ENCODE measurements around the gene PTPRM. TPM values are rescaled to one million over a fixed set of nuclear protein-coding genes. Genes with fewer than 3 reads are reported as not detected.

Gene PTPRM
- polyA plus RNA-seq, 1 of the 3 experiments (the other 2 are of a cell fraction): 16.0 TPM

DNA sequence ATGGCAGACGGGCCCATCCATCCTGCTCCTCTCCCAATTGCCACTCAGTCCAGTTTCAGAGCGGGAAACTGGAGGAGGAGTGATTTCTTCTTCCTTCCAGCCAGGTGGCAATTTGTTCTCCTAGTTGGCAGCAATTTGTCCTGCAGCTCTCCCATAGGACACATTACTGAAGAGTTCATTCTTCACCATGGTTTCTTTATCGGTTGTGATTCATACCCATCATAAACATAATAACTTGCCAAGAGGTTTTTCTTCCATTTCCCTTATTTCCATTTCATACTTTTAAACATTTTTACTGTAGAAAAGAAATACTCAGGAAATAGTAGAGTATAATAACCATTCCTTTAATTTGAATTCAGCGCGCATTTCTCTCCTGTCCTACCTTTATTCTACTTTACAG lies 664.2 kb downstream of the PTPRM start:
- ChIA-PET CTCF (no interaction called here), POLR2A (no interaction called here)
- H4K20me1 ChIP-seq (ENCODE audit: insufficient read depth): no peaks in the 10 kb centered on the region
- 76% methylated on average over 5 of the region's 5 CpGs for WGBS (ENCODE audit: low lambda C conversion rate)
- H3K27me3 ChIP-seq (ENCODE audit: insufficient read depth): no peaks in the 10 kb centered on the region
- H3F3A ChIP-seq (replicated peaks; ENCODE audit: insufficient read depth): no peaks in the 10 kb centered on the region
- no peak overlapping the region for H3K27ac ChIP-seq (ENCODE audit: low read depth in 2 of 2, low read length in 1 of 2)
- H3K4me2 ChIP-seq: no peak overlapping the region
- no peak for TF ChIP-seq GATA2 (CRISPR knock-in tag; IDR thresholded peaks at IDR 0.05)
- TF ChIP-seq RAD21 (IDR thresholded peaks at IDR 0.05; ENCODE audit: low read length): no peak
- no peak for TF ChIP-seq TAF1 (IDR thresholded peaks at IDR 0.05; ENCODE audit: borderline replicate concordance, low read depth, low read length)
- TF ChIP-seq RFX5 (IDR thresholded peaks at IDR 0.05; ENCODE audit: low read length): no peak
- no peak for TF ChIP-seq RXRA (IDR thresholded peaks at IDR 0.05; ENCODE audit: borderline replicate concordance, low read depth)
- TF ChIP-seq TCF12 (IDR thresholded peaks at IDR 0.05): no peak
- TF ChIP-seq MXI1 (IDR thresholded peaks at IDR 0.05; ENCODE audit: low read depth, low read length): no peak
- TF ChIP-seq JUND (IDR thresholded peaks at IDR 0.05): no peak
- TF ChIP-seq POLR2AphosphoS5 (IDR thresholded peaks at IDR 0.05; ENCODE audit: low read depth, low read length): no peak
- H3K9me2 ChIP-seq: no peaks in the 10 kb centered on the region
- no peak overlapping the region for H3K9ac ChIP-seq
- H3K9me3 ChIP-seq: no peaks in the 10 kb centered on the region
- DNase-seq: no peak
- no peak overlapping the region for H3K4me3 ChIP-seq (ENCODE audit: low read depth in 2 of 2, low read length in 1 of 2)
- H3K79me2 ChIP-seq (ENCODE audit: insufficient read depth): no peaks in the 10 kb centered on the region
- H3K4me1 ChIP-seq (ENCODE audit: control insufficient read depth in 1 of 2, insufficient read depth in 2 of 2, low read depth in 1 of 2, low read length in 1 of 2): no peaks in the 10 kb centered on the region; a peak in 1 of 4 replicates
- no peaks in the 10 kb centered on the region for H3K36me3 ChIP-seq (replicated peaks in 1 of 2; ENCODE audit: control insufficient read depth in 1 of 2, insufficient read depth in 2 of 2, low read length in 1 of 2)
- no peak overlapping the region for H2AFZ ChIP-seq (ENCODE audit: low read depth)

DNA sequence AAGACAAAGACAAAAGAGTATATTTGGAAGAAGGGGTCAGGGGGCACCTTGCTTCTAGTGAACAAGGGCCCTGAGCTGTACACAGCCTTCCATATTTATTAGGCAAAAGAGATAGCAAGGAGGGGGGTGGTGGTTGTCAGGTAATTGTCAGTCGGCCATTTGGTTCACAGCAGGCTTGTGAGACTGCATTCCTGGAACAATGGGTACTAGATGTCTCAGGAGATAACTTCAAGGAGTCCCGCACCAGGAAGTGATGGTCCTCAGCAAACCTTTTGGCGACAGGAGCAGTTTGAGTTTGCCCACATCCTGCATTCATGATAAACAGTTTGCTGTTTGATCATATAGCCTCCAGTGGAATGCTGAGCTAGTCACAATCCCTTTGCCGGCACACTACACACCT lies 665.7 kb downstream of the PTPRM start:
- TF ChIP-seq RFX5 (IDR thresholded peaks at IDR 0.05; ENCODE audit: low read length) (no peak), MXI1 (IDR thresholded peaks at IDR 0.05; ENCODE audit: low read depth, low read length) (no peak), SMC3 (IDR thresholded peaks at IDR 0.05; ENCODE audit: low read depth, low read length) (no peak), TEAD4 (IDR thresholded peaks at IDR 0.05; ENCODE audit: borderline replicate concordance, insufficient read depth) (no peak), GATA2 (CRISPR knock-in tag; IDR thresholded peaks at IDR 0.05) (no peak), JUND (IDR thresholded peaks at IDR 0.05) (no peak), RXRA (IDR thresholded peaks at IDR 0.05; ENCODE audit: borderline replicate concordance, low read depth) (no peak), FOXJ3 (CRISPR knock-in tag; IDR thresholded peaks at IDR 0.05) (no peak), FOSL2 (IDR thresholded peaks at IDR 0.05; ENCODE audit: borderline replicate concordance, low read depth) (no peak), RAD21 (IDR thresholded peaks at IDR 0.05; ENCODE audit: low read length) (no peak), CHD2 (IDR thresholded peaks at IDR 0.05; ENCODE audit: low read length, partially characterized antibody) (no peak), MAX (IDR thresholded peaks at IDR 0.05; ENCODE audit: low read depth) (no peak), EP300 (IDR thresholded peaks at IDR 0.05; ENCODE audit: borderline replicate concordance in 1 of 2, low read depth in 1 of 2, low read length in 1 of 2) (no peak), TCF12 (IDR thresholded peaks at IDR 0.05) (no peak), YY1 (IDR thresholded peaks at IDR 0.05; ENCODE audit: low read depth) (no peak)
- TF ChIP-seq, protein P1, sequence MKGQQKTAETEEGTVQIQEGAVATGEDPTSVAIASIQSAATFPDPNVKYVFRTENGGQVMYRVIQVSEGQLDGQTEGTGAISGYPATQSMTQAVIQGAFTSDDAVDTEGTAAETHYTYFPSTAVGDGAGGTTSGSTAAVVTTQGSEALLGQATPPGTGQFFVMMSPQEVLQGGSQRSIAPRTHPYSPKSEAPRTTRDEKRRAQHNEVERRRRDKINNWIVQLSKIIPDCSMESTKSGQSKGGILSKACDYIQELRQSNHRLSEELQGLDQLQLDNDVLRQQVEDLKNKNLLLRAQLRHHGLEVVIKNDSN (IDR thresholded peaks at IDR 0.05; ENCODE audit: borderline replicate concordance, low read depth): no peak
- Histone ChIP-seq H4K20me1 (ENCODE audit: insufficient read depth) (no peaks in the 10 kb centered on the region), H3K36me3 (replicated peaks in 1 of 2; ENCODE audit: control insufficient read depth in 1 of 2, insufficient read depth in 2 of 2, low read length in 1 of 2) (no peaks in the 10 kb centered on the region), H2AFZ (ENCODE audit: low read depth) (no peak overlapping the region), H3K9ac (no peak overlapping the region), H3K79me2 (ENCODE audit: insufficient read depth) (no peaks in the 10 kb centered on the region), H3K27me3 (ENCODE audit: insufficient read depth) (no peaks in the 10 kb centered on the region), H3K4me3 (ENCODE audit: low read depth in 2 of 2, low read length in 1 of 2) (no peak overlapping the region), H3K4me1 (ENCODE audit: control insufficient read depth in 1 of 2, insufficient read depth in 2 of 2, low read depth in 1 of 2, low read length in 1 of 2) (no peaks in the 10 kb centered on the region; a peak in 1 of 4 replicates), H3K9me3 (no peaks in the 10 kb centered on the region), H3K27ac (ENCODE audit: low read depth in 2 of 2, low read length in 1 of 2) (no peak overlapping the region), H3K9me2 (no peaks in the 10 kb centered on the region), H3K4me2 (no peak overlapping the region), H3F3A (replicated peaks; ENCODE audit: insufficient read depth) (no peaks in the 10 kb centered on the region)
- 68% methylated on average over 3 of the region's 4 CpGs for WGBS (ENCODE audit: low lambda C conversion rate)
- ChIA-PET POLR2A (no interaction called here), CTCF (no interaction called here)
- DNase-seq: no peak
